Epithelial cell of esophagus (primary cell): Measurements from ENCODE around the gene PSMB5.

ENCODE experiments used
- DNase-seq: peaks from one replicate; pipeline ENCODE4 v3.0.0; 2010; ENCODE audit warnings: low read depth
- H3K4me3 ChIP-seq: 2 replicates; pipeline ENCODE4 v1.5.1; 2011; ENCODE audit warnings: mild to moderate bottlenecking, low read length, control low read depth
- CTCF ChIP-seq: IDR thresholded peaks from 2 replicates; pipeline ENCODE4 v1.5.1; 2011; ENCODE audit warnings: low read depth, mild to moderate bottlenecking, low read length, control low read depth, inconsistent platforms; ENCODE audit not compliant: insufficient read depth; ENCODE audit errors: missing control alignments

PSMB5 gene

GRCh38 chr14:22996768-22997654, 37.7 kb downstream of the PSMB5 start:
- no peak overlapping the region for H3K4me3 ChIP-seq
- TF ChIP-seq CTCF = no peak

GRCh38 chr14:22995889-22996625, 38.6 kb downstream of the PSMB5 start:
- no peak overlapping the region for H3K4me3 ChIP-seq
- no peak for DNase-seq
- no peak for TF ChIP-seq CTCF

More at GRCh38 chr14:22996768-22997654, 37.7 kb downstream of the PSMB5 start:
- DNase-seq = no peak

GRCh38 chr14:22994762-22995275, 39.9 kb downstream of the PSMB5 start:
- peak; percentile 36 for DNase-seq
- peak; percentile 45 for TF ChIP-seq CTCF
- no peak overlapping the region for H3K4me3 ChIP-seq

- no peak for TF ChIP-seq CTCF
- H3K4me3 ChIP-seq = no peak overlapping the region
- DNase-seq = no peak
Observed at GRCh38 chr14:22993517-22993916, 41.2 kb downstream of the PSMB5 start.

GRCh38 chr14:22991852-22992251, 42.8 kb downstream of the PSMB5 start:
- no peak for DNase-seq
- no peak for TF ChIP-seq CTCF
- no peak overlapping the region for H3K4me3 ChIP-seq

GRCh38 chr14:22987291-22987690, 47.4 kb downstream of the PSMB5 start:
- no peak overlapping the region for H3K4me3 ChIP-seq
- TF ChIP-seq CTCF = no peak

More at GRCh38 chr14:22987291-22987690, 47.4 kb downstream of the PSMB5 start:
- no peak for DNase-seq
